ENCODE data around the gene EYA2.

- TF ChIP-seq CTCF (IDR thresholded peaks at IDR 0.05) = no peak
- TF ChIP-seq POLR2A (IDR thresholded peaks at IDR 0.05) = no peak
Measured at GRCh38 chr20:47071646-47072185, 177.1 kb downstream of the EYA2 start.

All from adrenal gland (tissue), 5 donors.